HG02588 (cell line): ENCODE measurements around the gene SLC2A8.

ENCODE experiments used
- ATAC-seq: cut with Tn5 transposase; IDR thresholded peaks from one replicate; pipeline ENCODE4 v1.9.1; 2021; ENCODE audit warnings: mild to moderate bottlenecking, moderate library complexity; ENCODE audit not compliant: unreplicated experiment

Gene SLC2A8

GRCh38 chr9:127399736-127400269 lies 2.8 kb downstream of the SLC2A8 start:
- no peak for ATAC-seq

- no peak for ATAC-seq
Measured at GRCh38 chr9:127402401-127403090, 5.6 kb downstream of the SLC2A8 start.

GRCh38 chr9:127403507-127404192 lies 6.7 kb downstream of the SLC2A8 start:
- ATAC-seq, result no peak

- no peak for ATAC-seq
Measured at GRCh38 chr9:127404631-127405030, 7.7 kb downstream of the SLC2A8 start.

GRCh38 chr9:127405344-127406125 lies 8.6 kb downstream of the SLC2A8 start:
- no peak for ATAC-seq

GRCh38 chr9:127406799-127407491 lies 10.0 kb downstream of the SLC2A8 start:
- no peak for ATAC-seq

- ATAC-seq, result no peak
Measured at GRCh38 chr9:127407492-127407843, 10.5 kb downstream of the SLC2A8 start.

GRCh38 chr9:127411122-127411521 lies 14.2 kb downstream of the SLC2A8 start:
- ATAC-seq, result no peak

- ATAC-seq, result no peak
Measured at GRCh38 chr9:127415141-127415540, 18.2 kb downstream of the SLC2A8 start.

GRCh38 chr9:127415657-127416056 lies 18.7 kb downstream of the SLC2A8 start:
- ATAC-seq, result no peak

- no peak for ATAC-seq
Measured at GRCh38 chr9:127417131-127418036, 20.4 kb downstream of the SLC2A8 start.

GRCh38 chr9:127418037-127418471 lies 21.1 kb downstream of the SLC2A8 start:
- ATAC-seq, result no peak

GRCh38 chr9:127419348-127419747 lies 22.4 kb downstream of the SLC2A8 start:
- no peak for ATAC-seq

- ATAC-seq, result no peak
Measured at GRCh38 chr9:127421057-127421456, 24.1 kb downstream of the SLC2A8 start.

- ATAC-seq, result no peak
Measured at GRCh38 chr9:127422133-127422782, 25.3 kb downstream of the SLC2A8 start.

GRCh38 chr9:127422787-127423186 lies 25.8 kb downstream of the SLC2A8 start:
- ATAC-seq, result no peak

- ATAC-seq, result no peak
Measured at GRCh38 chr9:127423476-127423933, 26.5 kb downstream of the SLC2A8 start.

- ATAC-seq, result peak; percentile 88
Measured at GRCh38 chr9:127423934-127424675, 27.1 kb downstream of the SLC2A8 start, which contains the start of gene ZNF79. TSS of gene ZNF79 (plus strand) at chr9:127424382. CDS start at chr9:127424788, 406 bp downstream.

GRCh38 chr9:127424676-127424999 lies 27.7 kb downstream of the SLC2A8 start:
- no peak for ATAC-seq
